DOHH2 (cell line): Measurements from ENCODE around the gene MRC1.

Experiments used
- CTCF ChIP-seq: fragments of 200-600 bp; sonication (generic); IDR thresholded peaks from one replicate; pipeline ENCODE4 v1.5.1; 2014; ENCODE audit warnings: antibody characterized with exemption, mild to moderate bottlenecking, low read depth, low read length; ENCODE audit not compliant: poor library complexity, severe bottlenecking
- EZH2phosphoT487 ChIP-seq: fragments of 200-600 bp; sonication (generic); IDR thresholded peaks from 2 replicates; pipeline ENCODE4 v1.6.1; 2017; ENCODE audit warnings: borderline replicate concordance, mild to moderate bottlenecking, antibody characterized with exemption, low read length, moderate library complexity, mixed read lengths

DNA sequence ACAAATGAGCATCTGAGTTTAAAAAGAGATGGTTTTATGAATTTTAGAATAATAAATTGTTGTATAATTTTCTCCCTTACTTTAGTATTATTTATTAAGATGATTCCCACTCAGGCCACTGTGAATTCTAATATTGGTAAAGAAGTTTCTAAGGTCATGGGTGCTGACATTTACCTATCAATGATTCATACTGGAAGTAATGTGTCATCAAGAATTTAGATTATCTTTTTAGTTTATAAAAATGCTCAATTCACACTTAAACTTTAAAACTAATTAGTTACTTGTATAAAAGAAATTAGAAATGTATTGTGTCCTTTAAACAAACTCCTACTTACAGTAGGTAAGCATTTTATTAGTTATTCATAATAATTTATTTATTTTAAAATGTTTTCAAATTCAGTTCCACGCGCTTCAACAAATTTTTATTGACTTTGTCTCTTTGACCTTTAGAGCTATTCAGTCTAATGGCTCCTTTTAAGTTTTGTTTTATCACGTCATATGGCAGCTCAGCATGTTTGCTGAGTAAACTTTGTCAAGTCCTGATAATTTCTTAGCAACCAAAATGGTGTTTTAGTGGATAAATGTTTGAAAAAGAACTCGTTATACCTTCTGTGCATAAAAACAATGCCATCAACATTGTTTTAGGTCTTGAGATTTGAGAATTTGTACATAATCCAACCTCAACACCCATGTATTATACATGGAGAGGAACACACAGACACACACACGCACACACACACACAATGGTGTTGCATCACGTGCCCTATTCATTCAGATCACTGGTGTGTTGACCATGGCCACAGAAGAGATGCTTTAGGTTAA, 15.1 kb upstream of the MRC1 start:
- no peak for TF ChIP-seq CTCF
- TF ChIP-seq EZH2phosphoT487, result no peak
